ENCODE results near the gene GPR157.

- TF ChIP-seq CTCF (IDR thresholded peaks at IDR 0.05; ENCODE audit: low read length) (no peak), EZH2 (IDR thresholded peaks at IDR 0.05; ENCODE audit: borderline replicate concordance, low read length) (no peak)
Observed at GRCh38 chr1:9146156-9146555, 17.3 kb upstream of the GPR157 start.
